T-helper 2 cell treated with Interferon-gamma antibody and Interleukin-4, amounts not matched to agents 5 μg/mL and 100 μg/mL, for 36 hours (primary cell): ENCODE data around the gene TRANK1.
"Not testable (repeated sequence)": the region's sequence is repeated elsewhere in the genome, so short reads cannot be mapped to it uniquely, and the experiment has no call there.

Experiments
- DNase-seq: peaks from one replicate; pipeline ENCODE4 v3.0.0; 2021; ENCODE audit warnings: low spot score
- H3K27ac Mint-ChIP-seq: one replicate; pipeline ENCODE4 v1.8.0; 2021; ENCODE audit warnings: mild to moderate bottlenecking, mixed read lengths
- H3K27me3 Mint-ChIP-seq: one replicate; pipeline ENCODE4 v1.8.0; 2021; ENCODE audit warnings: low read depth, mixed read lengths
- H3K36me3 Mint-ChIP-seq: one replicate; pipeline ENCODE4 v1.8.0; 2021; ENCODE audit warnings: low read depth, mixed read lengths
- H3K4me1 Mint-ChIP-seq: one replicate; pipeline ENCODE4 v1.8.0; 2021; ENCODE audit warnings: low read depth, mixed read lengths
- H3K4me3 Mint-ChIP-seq: one replicate; pipeline ENCODE4 v1.8.0; 2022; ENCODE audit warnings: mild to moderate bottlenecking, moderate library complexity, mixed read lengths
- H3K9me3 Mint-ChIP-seq: one replicate; pipeline ENCODE4 v1.8.0; 2021; ENCODE audit warnings: mixed read lengths

The TRANK1 gene

DNA sequence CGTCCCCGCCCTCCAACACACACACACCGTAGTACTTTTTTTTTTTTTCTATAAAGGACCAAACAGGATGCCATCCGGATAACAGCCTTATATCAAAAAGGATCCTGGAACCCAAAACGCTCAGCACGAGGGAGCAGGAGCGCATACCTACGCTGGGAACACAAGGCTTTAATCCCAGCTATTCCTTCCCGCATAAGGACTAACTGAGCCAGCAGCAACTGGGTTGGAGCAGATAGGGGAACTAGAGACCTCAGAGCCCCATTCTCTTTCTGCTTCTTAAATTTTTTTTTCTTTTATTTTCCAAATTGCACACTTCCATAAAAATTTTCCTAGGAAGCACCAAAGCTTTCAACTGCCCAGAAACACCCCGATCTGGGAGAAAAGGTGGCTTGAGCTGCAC is 1.3 kb downstream of the TRANK1 start:
- Mint-ChIP-seq H3K4me3 (peak overlapping the region; percentile 71), H3K9me3 (peaks cover 21% of the 10 kb centered on the region), H3K27me3 (peaks cover 43% of the 10 kb centered on the region), H3K4me1 (peaks cover 10% of the 10 kb centered on the region), H3K27ac (no peak overlapping the region), H3K36me3 (peaks cover 7% of the 10 kb centered on the region)
- no peak for DNase-seq

- H3K4me1 Mint-ChIP-seq, result peaks cover 10% of the 10 kb centered on the region
- H3K9me3 Mint-ChIP-seq, result peaks cover 15% of the 10 kb centered on the region
- H3K27me3 Mint-ChIP-seq, result peaks cover 43% of the 10 kb centered on the region
- DNase-seq, result no peak
- H3K4me3 Mint-ChIP-seq, result no peak overlapping the region
- no peak overlapping the region for H3K27ac Mint-ChIP-seq
- peaks cover 7% of the 10 kb centered on the region for H3K36me3 Mint-ChIP-seq
Measured at GRCh38 chr3:36942638-36943248, 2.1 kb downstream of the TRANK1 start.

DNA sequence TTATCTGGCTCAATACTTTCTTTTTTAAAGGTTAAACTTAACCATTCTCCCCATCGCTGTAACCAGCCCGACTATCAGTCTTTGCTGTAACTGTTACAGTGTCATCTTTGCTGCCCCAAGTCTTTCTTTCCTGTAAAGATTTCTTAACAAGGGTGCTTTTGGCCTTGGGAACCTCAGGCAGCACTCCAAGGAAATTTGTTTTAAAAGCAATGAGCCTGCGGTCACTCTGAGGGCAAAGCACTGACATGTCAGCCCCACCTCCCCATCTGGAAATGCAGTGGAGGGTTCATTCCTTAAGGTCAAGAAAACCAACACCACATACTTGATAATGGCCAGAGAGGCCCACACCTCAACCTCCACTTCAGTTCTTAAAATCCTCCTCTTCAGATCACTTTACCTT is 3.2 kb downstream of the TRANK1 start:
- Mint-ChIP-seq H3K27ac (no peak overlapping the region), H3K9me3 (peaks cover 5% of the 10 kb centered on the region), H3K36me3 (peaks cover 2% of the 10 kb centered on the region), H3K27me3 (peaks cover 39% of the 10 kb centered on the region), H3K4me1 (peaks cover 10% of the 10 kb centered on the region), H3K4me3 (no peak overlapping the region)
- DNase-seq, result no peak

GRCh38 chr3:36941162-36941561 is 3.7 kb downstream of the TRANK1 start:
- Mint-ChIP-seq H3K4me3 (no peak overlapping the region), H3K27me3 (peaks cover 38% of the 10 kb centered on the region), H3K27ac (no peak overlapping the region), H3K9me3 (peaks cover 4% of the 10 kb centered on the region), H3K4me1 (peaks cover 10% of the 10 kb centered on the region), H3K36me3 (peaks cover 2% of the 10 kb centered on the region)
- DNase-seq, result no peak

DNA sequence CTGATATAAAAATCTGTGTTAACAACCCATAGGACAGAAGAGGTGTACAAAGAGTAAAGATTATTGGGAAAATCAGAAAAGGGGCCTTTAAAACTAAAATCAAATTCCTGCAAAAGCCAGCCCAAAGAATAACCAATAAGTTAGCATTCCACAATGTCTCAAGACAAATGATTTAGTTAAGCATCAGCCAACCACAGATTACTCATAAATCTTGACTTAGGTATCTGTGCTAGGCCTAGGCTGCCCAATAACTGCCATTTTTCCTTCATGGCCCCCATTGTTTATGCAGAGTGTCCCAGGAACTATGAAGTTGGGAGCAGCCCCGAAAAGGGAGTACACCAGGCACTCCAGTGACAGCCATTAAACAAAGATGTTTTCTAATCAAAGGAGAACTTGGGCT is 7.4 kb downstream of the TRANK1 start:
- H3K27ac Mint-ChIP-seq, result no peak overlapping the region
- no peaks in the 10 kb centered on the region for H3K4me1 Mint-ChIP-seq
- no peak overlapping the region for H3K4me3 Mint-ChIP-seq
- peaks cover 16% of the 10 kb centered on the region for H3K27me3 Mint-ChIP-seq
- H3K36me3 Mint-ChIP-seq, result no peaks in the 10 kb centered on the region
- H3K9me3 Mint-ChIP-seq, result no peaks in the 10 kb centered on the region
- no peak for DNase-seq

- H3K9me3 Mint-ChIP-seq, result no peaks in the 10 kb centered on the region
- H3K4me3 Mint-ChIP-seq, result no peak overlapping the region
- H3K4me1 Mint-ChIP-seq, result no peaks in the 10 kb centered on the region
- H3K36me3 Mint-ChIP-seq, result no peaks in the 10 kb centered on the region
- no peak overlapping the region for H3K27ac Mint-ChIP-seq
- peaks cover 3% of the 10 kb centered on the region for H3K27me3 Mint-ChIP-seq
- DNase-seq, result no peak
Measured at GRCh38 chr3:36933540-36934296, 11.1 kb downstream of the TRANK1 start.

DNA sequence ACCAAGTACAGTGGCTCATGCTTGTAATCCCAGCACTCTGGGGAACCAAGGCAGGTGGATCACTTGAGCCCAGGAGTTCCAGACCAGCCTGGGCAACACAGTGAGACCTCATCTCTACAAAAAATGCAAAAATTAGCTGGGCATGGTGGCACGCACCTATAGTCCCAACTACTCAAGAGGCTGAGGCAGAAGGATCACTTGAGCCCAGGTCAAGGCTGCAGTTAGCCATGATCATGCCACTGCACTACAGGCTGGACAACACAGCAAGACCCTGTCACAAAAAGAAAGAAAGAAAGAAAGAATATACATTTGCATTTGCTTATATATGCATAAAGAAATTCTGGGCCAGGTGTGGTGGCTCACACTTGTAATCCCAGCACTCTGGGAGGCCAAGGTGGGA is 13.4 kb downstream of the TRANK1 start:
- not testable (repeated sequence) for H3K36me3 Mint-ChIP-seq, DNase-seq, H3K4me1 Mint-ChIP-seq, H3K9me3 Mint-ChIP-seq, H3K4me3 Mint-ChIP-seq, H3K27ac Mint-ChIP-seq
- H3K27me3 Mint-ChIP-seq, result peaks cover 11% of the 10 kb centered on the region

DNA sequence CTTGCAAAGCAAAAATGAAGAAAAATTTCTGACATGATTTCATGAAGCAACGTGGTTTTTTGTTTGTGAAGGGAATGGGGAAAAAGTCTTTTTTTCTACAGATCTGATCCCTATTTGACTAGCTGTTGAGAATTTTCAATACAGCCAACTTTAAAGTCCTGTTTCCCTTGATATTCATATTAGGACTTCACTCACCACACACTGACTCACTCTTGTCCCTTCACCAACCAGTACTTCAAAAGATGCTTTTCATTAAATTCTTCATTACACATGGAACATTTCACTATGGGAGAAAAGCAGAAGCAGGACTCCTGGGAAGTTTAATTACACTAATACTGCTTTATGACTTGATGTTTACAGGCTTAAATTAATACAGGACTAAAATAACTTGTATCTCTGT is 16.6 kb downstream of the TRANK1 start:
- Mint-ChIP-seq H3K27ac (no peak overlapping the region), H3K9me3 (no peaks in the 10 kb centered on the region), H3K4me3 (no peak overlapping the region), H3K4me1 (no peaks in the 10 kb centered on the region), H3K27me3 (peaks cover 19% of the 10 kb centered on the region), H3K36me3 (no peaks in the 10 kb centered on the region)
- no peak for DNase-seq

GRCh38 chr3:36926292-36926897 is 18.5 kb downstream of the TRANK1 start:
- Mint-ChIP-seq H3K4me3 (no peak overlapping the region), H3K36me3 (no peaks in the 10 kb centered on the region), H3K9me3 (peaks cover 7% of the 10 kb centered on the region), H3K27ac (no peak overlapping the region), H3K4me1 (peaks cover 2% of the 10 kb centered on the region), H3K27me3 (peaks cover 21% of the 10 kb centered on the region)
- DNase-seq, result no peak

DNA sequence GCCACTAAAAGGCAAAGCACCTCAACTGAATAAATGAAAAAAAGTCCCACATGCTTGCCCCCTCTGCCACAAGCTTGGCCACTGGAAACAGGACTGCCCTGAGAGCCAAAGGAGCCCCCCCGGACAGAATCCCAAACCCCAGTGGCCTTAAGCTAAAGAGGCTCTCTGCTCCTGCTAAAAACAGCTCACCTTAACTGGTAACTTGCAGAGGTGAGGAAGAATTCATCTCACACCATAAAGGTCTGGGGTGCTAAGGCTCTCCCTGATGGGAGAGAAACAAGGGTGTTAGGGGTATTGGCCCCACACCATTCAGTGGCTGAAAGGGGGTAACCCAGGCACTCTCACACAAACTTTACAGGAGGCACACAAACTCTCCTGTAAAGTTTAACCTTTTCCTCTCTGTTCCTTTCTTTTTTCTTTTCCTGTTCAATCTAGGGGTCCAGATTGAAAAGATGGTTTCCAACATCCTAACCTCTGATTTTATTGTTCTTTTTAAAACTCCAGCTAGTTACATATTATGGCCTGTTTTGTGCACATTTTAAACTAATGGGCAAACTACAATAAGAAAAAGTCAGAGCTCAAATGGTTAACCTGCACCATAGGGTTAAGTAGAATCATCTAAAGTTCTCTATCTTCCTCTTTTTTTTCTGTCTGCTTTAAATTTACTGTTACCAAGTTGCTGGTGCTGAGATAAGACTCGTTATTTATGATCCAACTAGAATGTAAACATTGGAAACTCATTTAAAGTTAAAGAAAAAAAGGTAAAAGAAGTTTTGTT is 19.9 kb downstream of the TRANK1 start:
- peaks cover 6% of the 10 kb centered on the region for H3K36me3 Mint-ChIP-seq
- H3K27me3 Mint-ChIP-seq, result peaks cover 21% of the 10 kb centered on the region
- no peak for DNase-seq
- H3K4me3 Mint-ChIP-seq, result no peak overlapping the region
- H3K27ac Mint-ChIP-seq, result no peak overlapping the region
- peaks cover 18% of the 10 kb centered on the region for H3K9me3 Mint-ChIP-seq
- peaks cover 2% of the 10 kb centered on the region for H3K4me1 Mint-ChIP-seq

DNA sequence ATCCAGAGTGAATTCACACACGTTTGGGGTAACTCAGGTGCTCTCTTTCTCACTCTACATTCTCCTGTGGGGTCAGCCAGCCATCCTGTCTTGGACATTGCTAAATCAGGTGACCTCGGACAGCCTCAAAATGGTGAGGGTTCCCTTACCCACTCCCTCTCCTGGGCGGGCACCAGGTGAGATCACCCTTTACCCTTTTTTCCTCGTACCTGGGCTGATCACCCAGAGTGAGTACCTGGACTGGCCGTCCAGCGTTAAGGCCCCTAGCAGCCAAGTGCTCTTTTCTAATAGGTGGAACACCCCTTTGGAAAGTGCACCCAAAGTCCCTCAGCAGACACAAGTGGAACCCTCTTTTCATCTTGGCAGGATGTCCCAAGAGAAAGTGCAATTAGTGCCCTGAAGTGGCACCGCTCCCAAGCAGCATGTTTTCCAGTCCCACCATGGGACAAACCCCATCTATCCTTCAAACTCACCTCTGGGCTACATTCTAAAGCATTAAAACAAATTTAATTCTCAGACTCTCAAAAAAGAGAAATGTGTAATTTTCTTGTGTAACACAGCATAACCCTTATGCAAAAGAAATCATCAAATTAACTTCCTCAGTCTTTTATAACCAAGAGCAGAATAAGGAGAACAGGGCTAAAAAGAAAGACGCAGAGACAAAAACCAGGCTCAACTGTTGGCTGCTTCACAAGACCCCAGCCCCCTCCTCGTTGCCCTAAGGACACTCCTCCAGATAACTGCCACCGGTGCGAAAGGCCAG is 20.7 kb downstream of the TRANK1 start:
- Mint-ChIP-seq H3K4me1 (peaks cover 3% of the 10 kb centered on the region), H3K27me3 (peaks cover 21% of the 10 kb centered on the region), H3K4me3 (no peak overlapping the region), H3K36me3 (peaks cover 6% of the 10 kb centered on the region), H3K27ac (no peak overlapping the region), H3K9me3 (peaks cover 18% of the 10 kb centered on the region)
- no peak for DNase-seq

GRCh38 chr3:36923523-36923943 is 21.3 kb downstream of the TRANK1 start:
- H3K4me1 Mint-ChIP-seq, result peaks cover 6% of the 10 kb centered on the region

GRCh38 chr3:36920884-36921567 is 23.8 kb downstream of the TRANK1 start:
- H3K27ac Mint-ChIP-seq, result no peak overlapping the region
- H3K27me3 Mint-ChIP-seq, result peaks cover 17% of the 10 kb centered on the region
- H3K4me3 Mint-ChIP-seq, result no peak overlapping the region
- H3K36me3 Mint-ChIP-seq, result peaks cover 6% of the 10 kb centered on the region
- H3K9me3 Mint-ChIP-seq, result peaks cover 18% of the 10 kb centered on the region
- no peak for DNase-seq
- peaks cover 22% of the 10 kb centered on the region for H3K4me1 Mint-ChIP-seq

More at GRCh38 chr3:36923523-36923943, 21.3 kb downstream of the TRANK1 start:
- Mint-ChIP-seq H3K36me3 (peaks cover 6% of the 10 kb centered on the region), H3K27me3 (peaks cover 21% of the 10 kb centered on the region), H3K27ac (no peak overlapping the region), H3K4me3 (no peak overlapping the region), H3K9me3 (peaks cover 18% of the 10 kb centered on the region)
- DNase-seq, result no peak
